WTC11 (cell line): ENCODE results near the gene STARD8. TPM values are rescaled to one million over a fixed set of nuclear protein-coding genes. Genes with fewer than 3 reads are reported as not detected.
"Not testable (repeated sequence)": the region's sequence is repeated elsewhere in the genome, so short reads cannot be mapped to it uniquely, and the experiment has no call there.

Source experiments
- ATAC-seq: fragments of 200-7000 bp; cut with Tn5 transposase; 2 replicates; pipeline ENCODE4 v1.10.0; 2021; ENCODE audit warnings: mild to moderate bottlenecking, moderate library complexity
- CTCF ChIA-PET: fragments of 300-600 bp; sonication (Branson Sonifier 250); formaldehyde crosslinking; loops from one replicate; lab custom pipeline; 2021; ENCODE audit warnings: antibody characterized with exemption; lab: Charles Lee
- POLR2A ChIA-PET: fragments of 350-600 bp; sonication (Branson Sonifier 250); formaldehyde crosslinking; loops from one replicate; lab custom pipeline; 2021; ENCODE audit warnings: antibody characterized with exemption; lab: Charles Lee
- DNase-seq: peaks from one replicate; pipeline ENCODE4 v3.0.0; 2021; ENCODE audit warnings: low spot score
- H3K27ac Mint-ChIP-seq: 2 replicates; pipeline ENCODE4 v1.8.0; 2021; ENCODE audit warnings: mixed read lengths
- H3K27me3 Mint-ChIP-seq: 2 replicates; pipeline ENCODE4 v1.8.0; 2021; ENCODE audit warnings: low read depth, mild to moderate bottlenecking, moderate library complexity, mixed read lengths
- H3K36me3 Mint-ChIP-seq: 2 replicates; pipeline ENCODE4 v1.8.0; 2021; ENCODE audit warnings: mixed read lengths
- H3K4me1 Mint-ChIP-seq: 2 replicates; pipeline ENCODE4 v1.8.0; 2022; ENCODE audit warnings: mixed read lengths
- H3K4me3 Mint-ChIP-seq: 2 replicates; pipeline ENCODE4 v1.8.0; 2021; ENCODE audit warnings: mild to moderate bottlenecking, moderate library complexity, mixed read lengths
- H3K9me3 Mint-ChIP-seq: 2 replicates; pipeline ENCODE4 v1.8.0; 2021; ENCODE audit warnings: mixed read lengths
- ATF6 ChIP-seq: sonication (generic); formaldehyde crosslinking; IDR thresholded peaks from 2 replicates; pipeline ENCODE4 v1.8.1; 2023; ENCODE audit warnings: mild to moderate bottlenecking, missing genetic modification reagents
- CTCF ChIP-seq: fragments of 200-600 bp; IDR thresholded peaks from 2 replicates; pipeline ENCODE4 v1.8.0; 2022; ENCODE audit warnings: antibody characterized with exemption
- GABPB1 ChIP-seq: sonication (generic); formaldehyde crosslinking; IDR thresholded peaks from 2 replicates; pipeline ENCODE4 v1.8.1; 2023; ENCODE audit warnings: mild to moderate bottlenecking, missing genetic modification reagents
- GTF2I ChIP-seq: fragments of 250-450 bp; sonication (Bioruptor Pico); conservative IDR thresholded peaks from 2 replicates; pipeline ENCODE4 v1.4.0; 2021; ENCODE audit warnings: mild to moderate bottlenecking
- HMGA2 ChIP-seq: fragments of 250-450 bp; sonication (Bioruptor Pico); IDR thresholded peaks from 2 replicates; pipeline ENCODE4 v1.4.0; 2021; ENCODE audit warnings: mild to moderate bottlenecking, moderate library complexity
- HMGXB4 ChIP-seq: sonication (generic); formaldehyde crosslinking; IDR thresholded peaks from 2 replicates; pipeline ENCODE4 v1.8.1; 2023; ENCODE audit warnings: mild to moderate bottlenecking, moderate library complexity, missing genetic modification reagents
- KAT7 ChIP-seq: sonication (generic); formaldehyde crosslinking; IDR thresholded peaks from 2 replicates; pipeline ENCODE4 v1.8.1; 2023; ENCODE audit warnings: missing genetic modification reagents, mild to moderate bottlenecking, borderline replicate concordance
- MLX ChIP-seq: sonication (generic); formaldehyde crosslinking; IDR thresholded peaks from 2 replicates; pipeline ENCODE4 v1.8.1; 2023; ENCODE audit warnings: mild to moderate bottlenecking, missing genetic modification reagents, moderate library complexity
- MXD4 ChIP-seq: fragments of 250-450 bp; sonication (Bioruptor Pico); IDR thresholded peaks from 2 replicates; pipeline ENCODE4 v1.8.0; 2021; ENCODE audit warnings: mild to moderate bottlenecking, moderate library complexity, borderline replicate concordance
- MYBL2 ChIP-seq: sonication (generic); formaldehyde crosslinking; IDR thresholded peaks from 2 replicates; pipeline ENCODE4 v1.8.1; 2023; ENCODE audit warnings: mild to moderate bottlenecking, moderate library complexity, missing genetic modification reagents
- NFYB ChIP-seq: sonication (generic); formaldehyde crosslinking; conservative IDR thresholded peaks from 2 replicates; pipeline ENCODE4 v1.8.0; 2022; ENCODE audit warnings: low read depth, missing genetic modification reagents
- PREB ChIP-seq: sonication (generic); formaldehyde crosslinking; IDR thresholded peaks from 2 replicates; pipeline ENCODE4 v1.8.1; 2022; ENCODE audit warnings: mild to moderate bottlenecking, missing genetic modification reagents, moderate library complexity, borderline replicate concordance
- RORB ChIP-seq: fragments of 250-450 bp; sonication (Bioruptor Pico); IDR thresholded peaks from 2 replicates; pipeline ENCODE4 v1.9.0; 2021; ENCODE audit warnings: mild to moderate bottlenecking
- SP1 ChIP-seq: sonication (generic); formaldehyde crosslinking; conservative IDR thresholded peaks from 2 replicates; pipeline ENCODE4 v1.8.1; 2022; ENCODE audit warnings: missing genetic modification reagents
- ZNF219 ChIP-seq: sonication (generic); formaldehyde crosslinking; IDR thresholded peaks from 2 replicates; pipeline ENCODE4 v1.8.0; 2023; ENCODE audit warnings: missing genetic modification reagents, mild to moderate bottlenecking, borderline replicate concordance
- ZNF232 ChIP-seq: sonication (generic); formaldehyde crosslinking; IDR thresholded peaks from 2 replicates; pipeline ENCODE4 v1.8.0; 2022; ENCODE audit warnings: mild to moderate bottlenecking, missing genetic modification reagents
- ZNF317 ChIP-seq: sonication (generic); formaldehyde crosslinking; IDR thresholded peaks from 2 replicates; pipeline ENCODE4 v1.8.1; 2023; ENCODE audit warnings: low read depth, mild to moderate bottlenecking, moderate library complexity, missing genetic modification reagents, borderline replicate concordance
- total RNA-seq: library from RNA; stranded (reverse); gene quantifications from 3 replicates; pipeline ENCODE4 v1.2.3, GENCODE V29; 2021

The STARD8 gene
- total RNA-seq, 1 experiment from 2014 or later, result 8.5 TPM

- Mint-ChIP-seq H3K27me3 (no peaks in the 10 kb centered on the region; the same call in 1 of the 2 replicates), H3K27ac (no peak overlapping the region), H3K36me3 (no peaks in the 10 kb centered on the region), H3K4me3 (no peak overlapping the region), H3K9me3 (no peaks in the 10 kb centered on the region), H3K4me1 (0 out of 2 replicates have a peak, but pooled peaks cover 3% of the 10 kb centered on the region)
- CTCF ChIA-PET, result interaction anchor here (0.6 to 2.4 kb wide), 23 partner anchors 10 to 828 kb away, joined by 3 to 35 read pairs (median 5); partner anchors contain the start of gene EFNB1
- ATAC-seq, result peak; percentile 85
- POLR2A ChIA-PET, result interaction anchor here (0.6 kb wide), 1 partner anchor 96 kb away, joined by 3 read pairs; the partner anchor contains the start of gene EFNB1
- DNase-seq, result peak; percentile 78
- no peak for TF ChIP-seq GTF2I (CRISPR knock-in tag)
- TF ChIP-seq CTCF, result peak; percentile 49; the same call in 1 of the 2 replicates
Measured at GRCh38 chrX:68732906-68733493, 85.5 kb downstream of the STARD8 start.

- Mint-ChIP-seq H3K27me3 (no peaks in the 10 kb centered on the region; the same call in 1 of the 2 replicates), H3K4me3 (no peak overlapping the region; the same call in 1 of the 2 replicates), H3K4me1 (0 out of 2 replicates have a peak, but pooled peaks cover 3% of the 10 kb centered on the region), H3K9me3 (no peaks in the 10 kb centered on the region), H3K27ac (no peak overlapping the region), H3K36me3 (no peaks in the 10 kb centered on the region)
- ChIA-PET CTCF (interaction anchor here (1.4 kb wide), 1 partner anchor 72 kb away, joined by 3 read pairs; no protein-coding TSS in a partner anchor), POLR2A (no interaction called here)
- ATAC-seq (no peak), DNase-seq (no peak)
- TF ChIP-seq HMGXB4 (CRISPR knock-in tag) (no peak), MYBL2 (CRISPR knock-in tag) (no peak), KAT7 (CRISPR knock-in tag) (no peak), ZNF219 (CRISPR knock-in tag) (no peak), SP1 (CRISPR knock-in tag) (no peak), MLX (CRISPR knock-in tag) (no peak), ZNF232 (CRISPR knock-in tag) (no peak), MXD4 (CRISPR knock-in tag) (no peak), GABPB1 (CRISPR knock-in tag) (no peak), ATF6 (CRISPR knock-in tag) (no peak), PREB (CRISPR knock-in tag) (no peak), HMGA2 (no peak), RORB (no peak), NFYB (CRISPR knock-in tag) (no peak), ZNF317 (CRISPR knock-in tag) (no peak), GTF2I (CRISPR knock-in tag) (no peak)
Measured at GRCh38 chrX:68735266-68735665, 87.8 kb downstream of the STARD8 start.

GRCh38 chrX:68741864-68742263 is 94.4 kb downstream of the STARD8 start:
- H3K4me3 Mint-ChIP-seq, H3K9me3 Mint-ChIP-seq, H3K36me3 Mint-ChIP-seq, H3K4me1 Mint-ChIP-seq, ATAC-seq, POLR2A ChIA-PET, H3K27ac Mint-ChIP-seq, CTCF ChIA-PET, H3K27me3 Mint-ChIP-seq, DNase-seq: not testable (repeated sequence)
